Measurements from ENCODE around the gene PIR.

The PIR gene

DNA sequence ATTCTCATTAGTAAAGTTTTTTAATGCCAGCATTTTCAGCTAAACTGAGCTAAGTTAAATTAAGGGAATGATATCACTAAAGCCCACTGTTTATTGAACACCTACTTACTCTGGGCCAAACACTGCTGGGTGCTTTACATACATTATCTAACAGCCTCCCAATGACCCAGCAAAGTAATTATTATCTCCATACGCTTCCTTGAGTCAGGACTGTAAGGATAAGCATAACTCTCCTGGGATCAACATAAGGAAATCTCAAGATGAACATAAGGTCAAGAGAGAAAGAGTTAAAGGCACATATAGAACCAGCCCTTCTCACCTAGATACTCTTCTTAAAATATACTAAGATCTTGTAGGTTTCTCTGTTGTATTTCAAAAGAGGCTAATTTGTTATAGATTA lies 21.1 kb upstream of the PIR start:
- H3K27ac ChIP-seq: no peak overlapping the region
- H3K4me3 ChIP-seq: no peak overlapping the region
- no peaks in the 10 kb centered on the region for H3K36me3 ChIP-seq (ENCODE audit: insufficient read depth, low read length)
- no peaks in the 10 kb centered on the region for H3K9me3 ChIP-seq (ENCODE audit: low read depth, low read length)
- no peak overlapping the region for H3K9ac ChIP-seq (ENCODE audit: insufficient read length)
- no peak for TF ChIP-seq EZH2 (IDR thresholded peaks at IDR 0.05)
- TF ChIP-seq FOXP2 (optimal IDR thresholded peaks at IDR 0.05; ENCODE audit: control extremely low read depth, extremely low read length, insufficient read depth): no peak
- TF ChIP-seq POLR2AphosphoS5 (IDR thresholded peaks at IDR 0.05; ENCODE audit: borderline replicate concordance, low read depth, low read length): no peak
- DNase-seq (ENCODE audit: low read depth, low spot score): no peak

DNA sequence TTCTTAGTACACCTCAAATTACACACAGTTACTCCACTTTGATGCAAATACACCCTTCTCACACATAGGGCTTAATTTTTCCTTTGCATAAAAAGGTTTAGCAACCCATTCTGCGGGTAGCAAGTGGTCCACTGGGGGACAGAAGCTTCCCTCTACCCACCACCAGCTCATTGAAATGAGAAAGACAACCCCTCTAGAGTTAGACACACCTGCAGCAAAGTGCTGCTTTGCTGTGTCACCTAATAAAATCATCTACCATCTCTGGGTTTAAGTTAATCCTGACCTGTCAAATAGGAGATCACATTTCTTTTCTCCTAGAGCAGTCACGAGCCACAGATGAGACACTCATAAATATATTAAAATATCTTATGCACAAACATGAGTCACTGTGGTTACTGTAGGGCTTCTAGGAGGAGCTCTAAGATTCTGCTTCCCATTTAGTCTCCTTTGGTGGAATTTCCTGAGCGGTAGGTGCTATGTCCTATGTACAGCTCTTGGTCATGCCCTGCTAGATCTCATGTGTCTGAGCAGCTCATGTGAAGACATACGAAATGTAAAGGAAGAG lies 19.4 kb upstream of the PIR start:
- DNase-seq (ENCODE audit: low read depth, low spot score): no peak
- Histone ChIP-seq H3K4me3 (no peak overlapping the region), H3K9ac (ENCODE audit: insufficient read length) (no peak overlapping the region)

DNA sequence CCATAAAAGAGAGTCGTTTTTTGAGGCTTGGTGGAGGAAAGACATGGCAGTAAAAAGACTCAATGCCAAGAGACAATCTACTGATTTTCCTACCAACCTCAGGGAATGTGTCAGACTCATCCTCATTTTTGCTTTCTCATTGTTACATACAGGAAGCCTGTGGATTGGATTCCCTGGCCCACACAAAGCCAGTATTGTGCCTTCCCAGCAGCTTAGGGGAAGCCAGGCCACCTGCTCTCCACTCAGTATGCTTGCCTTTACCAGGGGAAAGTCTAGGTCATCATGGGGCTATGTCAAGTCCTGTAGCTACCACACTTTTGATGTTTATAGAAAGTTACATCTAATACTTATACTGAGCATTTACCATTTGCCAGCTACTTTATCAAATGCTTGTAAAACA lies 18.4 kb upstream of the PIR start:
- no peak for TF ChIP-seq EZH2 (IDR thresholded peaks at IDR 0.05)
- no peak for TF ChIP-seq POLR2AphosphoS5 (IDR thresholded peaks at IDR 0.05; ENCODE audit: borderline replicate concordance, low read depth, low read length)
- no peak for TF ChIP-seq FOXP2 (optimal IDR thresholded peaks at IDR 0.05; ENCODE audit: control extremely low read depth, extremely low read length, insufficient read depth)
- no peaks in the 10 kb centered on the region for H3K36me3 ChIP-seq (ENCODE audit: insufficient read depth, low read length)
- no peak for DNase-seq (ENCODE audit: low read depth, low spot score)
- H3K9me3 ChIP-seq (ENCODE audit: low read depth, low read length): no peaks in the 10 kb centered on the region
- no peak overlapping the region for H3K9ac ChIP-seq (ENCODE audit: insufficient read length)
- H3K27ac ChIP-seq: no peak overlapping the region
- H3K4me3 ChIP-seq: no peak overlapping the region

More for the DNA sequence above, 19.4 kb upstream of the PIR start:
- Histone ChIP-seq H3K27ac (no peak overlapping the region), H3K9me3 (ENCODE audit: low read depth, low read length) (no peaks in the 10 kb centered on the region), H3K36me3 (ENCODE audit: insufficient read depth, low read length) (no peaks in the 10 kb centered on the region)
- TF ChIP-seq FOXP2 (optimal IDR thresholded peaks at IDR 0.05; ENCODE audit: control extremely low read depth, extremely low read length, insufficient read depth) (no peak), POLR2AphosphoS5 (IDR thresholded peaks at IDR 0.05; ENCODE audit: borderline replicate concordance, low read depth, low read length) (no peak), EZH2 (IDR thresholded peaks at IDR 0.05) (no peak)

DNA sequence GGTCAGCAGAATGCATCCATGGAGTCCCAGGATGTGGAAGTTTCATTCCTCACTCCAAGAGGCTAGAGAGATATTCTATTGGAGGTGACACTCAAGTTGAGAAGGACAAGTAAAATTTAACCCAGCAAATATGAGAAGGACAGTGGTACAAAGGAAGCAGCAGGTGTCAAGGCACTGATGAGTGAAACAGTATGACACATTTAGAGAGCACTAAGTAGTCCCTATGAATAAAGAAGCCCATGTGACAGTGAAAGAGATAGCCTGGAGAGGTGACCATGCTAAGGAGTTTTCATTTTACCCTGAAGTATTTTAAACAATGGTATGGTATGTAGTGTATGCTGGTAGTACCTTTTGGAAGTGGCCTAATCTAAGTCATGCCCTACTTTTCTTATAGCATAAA lies 16.7 kb upstream of the PIR start:
- TF ChIP-seq POLR2AphosphoS5 (IDR thresholded peaks at IDR 0.05; ENCODE audit: borderline replicate concordance, low read depth, low read length): no peak
- no peak for TF ChIP-seq FOXP2 (optimal IDR thresholded peaks at IDR 0.05; ENCODE audit: control extremely low read depth, extremely low read length, insufficient read depth)
- no peak for TF ChIP-seq EZH2 (IDR thresholded peaks at IDR 0.05)
- no peaks in the 10 kb centered on the region for H3K9me3 ChIP-seq (ENCODE audit: low read depth, low read length)

DNA sequence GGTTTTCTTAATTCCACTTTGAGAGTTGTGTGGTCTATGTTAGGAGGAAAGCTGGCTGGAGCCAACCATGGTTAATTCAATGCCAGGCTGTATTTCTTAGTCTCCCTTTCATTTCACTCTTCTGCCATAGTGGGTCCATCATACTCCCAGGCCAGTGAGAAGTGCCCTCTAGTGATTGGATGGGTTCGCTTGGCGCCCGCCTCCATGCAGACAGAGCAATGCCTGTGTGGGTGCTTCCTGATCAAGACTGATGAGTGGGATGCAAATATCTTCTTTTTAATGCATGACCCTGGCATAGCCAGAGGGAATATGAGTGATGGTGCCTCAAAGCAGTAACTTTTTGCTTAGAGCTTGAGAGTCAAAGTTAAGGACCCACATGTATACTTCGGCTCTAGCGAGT lies 13.9 kb upstream of the PIR start:
- no peak overlapping the region for H3K27ac ChIP-seq
- no peak for DNase-seq (ENCODE audit: low read depth, low spot score)
- no peak overlapping the region for H3K4me3 ChIP-seq
- no peaks in the 10 kb centered on the region for H3K36me3 ChIP-seq (ENCODE audit: insufficient read depth, low read length)
- H3K9me3 ChIP-seq (ENCODE audit: low read depth, low read length): no peaks in the 10 kb centered on the region
- TF ChIP-seq FOXP2 (optimal IDR thresholded peaks at IDR 0.05; ENCODE audit: control extremely low read depth, extremely low read length, insufficient read depth) (no peak), EZH2 (IDR thresholded peaks at IDR 0.05) (no peak), POLR2AphosphoS5 (IDR thresholded peaks at IDR 0.05; ENCODE audit: borderline replicate concordance, low read depth, low read length) (no peak)
- no peak overlapping the region for H3K9ac ChIP-seq (ENCODE audit: insufficient read length)

More for the DNA sequence above, 16.7 kb upstream of the PIR start:
- Histone ChIP-seq H3K27ac (no peak overlapping the region), H3K9ac (ENCODE audit: insufficient read length) (no peak overlapping the region), H3K4me3 (no peak overlapping the region), H3K36me3 (ENCODE audit: insufficient read depth, low read length) (no peaks in the 10 kb centered on the region)
- DNase-seq (ENCODE audit: low read depth, low spot score): no peak

DNA sequence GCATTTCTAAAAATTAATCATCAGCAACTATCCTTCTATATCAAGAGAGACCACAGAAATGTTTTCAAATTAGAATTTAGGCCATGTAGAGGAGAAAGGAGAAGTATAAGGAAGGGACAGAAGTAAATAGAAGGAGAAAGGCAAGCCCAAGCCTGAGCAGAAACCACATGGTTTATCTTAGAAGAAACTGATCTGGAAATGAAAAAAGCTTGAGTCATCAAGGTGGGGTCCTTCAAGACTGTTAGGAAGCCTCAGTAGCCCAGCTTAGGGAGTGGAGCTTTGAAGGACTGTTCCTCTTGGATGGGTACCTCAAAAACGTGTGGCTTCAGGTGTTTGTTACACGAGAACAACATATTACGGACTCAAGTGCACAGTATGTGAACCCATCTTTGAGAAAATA lies 12.0 kb upstream of the PIR start:
- no peaks in the 10 kb centered on the region for H3K9me3 ChIP-seq (ENCODE audit: low read depth, low read length)
- no peak overlapping the region for H3K4me3 ChIP-seq
- no peak overlapping the region for H3K27ac ChIP-seq
- H3K9ac ChIP-seq (ENCODE audit: insufficient read length): no peak overlapping the region
- H3K36me3 ChIP-seq (ENCODE audit: insufficient read depth, low read length): no peaks in the 10 kb centered on the region
- TF ChIP-seq EZH2 (IDR thresholded peaks at IDR 0.05): no peak
- TF ChIP-seq FOXP2 (optimal IDR thresholded peaks at IDR 0.05; ENCODE audit: control extremely low read depth, extremely low read length, insufficient read depth): no peak
- TF ChIP-seq POLR2AphosphoS5 (IDR thresholded peaks at IDR 0.05; ENCODE audit: borderline replicate concordance, low read depth, low read length): no peak
- no peak for DNase-seq (ENCODE audit: low read depth, low spot score)

DNA sequence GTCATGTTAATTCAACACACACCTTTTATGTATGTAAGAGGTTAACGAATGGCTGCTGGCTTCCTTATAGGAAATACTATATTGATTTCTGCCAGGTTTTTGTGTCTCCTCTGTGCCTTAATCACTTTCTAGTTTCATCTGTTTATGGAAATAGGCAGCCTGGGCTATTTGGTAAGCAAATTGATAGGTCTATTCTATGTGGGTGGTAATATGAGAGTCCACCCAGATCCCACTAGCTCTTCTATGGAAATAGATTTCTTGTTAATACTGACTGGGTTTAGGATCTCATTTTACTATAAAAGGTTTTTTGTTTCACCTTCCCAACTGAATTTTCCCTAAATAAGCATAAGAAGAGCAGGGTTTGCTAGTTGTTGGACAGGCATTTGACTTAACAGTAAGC lies 11.5 kb upstream of the PIR start:
- Histone ChIP-seq H3K9ac (ENCODE audit: insufficient read length) (no peak overlapping the region), H3K4me3 (no peak overlapping the region), H3K9me3 (ENCODE audit: low read depth, low read length) (no peaks in the 10 kb centered on the region), H3K36me3 (ENCODE audit: insufficient read depth, low read length) (no peaks in the 10 kb centered on the region), H3K27ac (no peak overlapping the region)
- DNase-seq (ENCODE audit: low read depth, low spot score): no peak
- TF ChIP-seq POLR2AphosphoS5 (IDR thresholded peaks at IDR 0.05; ENCODE audit: borderline replicate concordance, low read depth, low read length) (no peak), FOXP2 (optimal IDR thresholded peaks at IDR 0.05; ENCODE audit: control extremely low read depth, extremely low read length, insufficient read depth) (no peak), EZH2 (IDR thresholded peaks at IDR 0.05) (no peak)

DNA sequence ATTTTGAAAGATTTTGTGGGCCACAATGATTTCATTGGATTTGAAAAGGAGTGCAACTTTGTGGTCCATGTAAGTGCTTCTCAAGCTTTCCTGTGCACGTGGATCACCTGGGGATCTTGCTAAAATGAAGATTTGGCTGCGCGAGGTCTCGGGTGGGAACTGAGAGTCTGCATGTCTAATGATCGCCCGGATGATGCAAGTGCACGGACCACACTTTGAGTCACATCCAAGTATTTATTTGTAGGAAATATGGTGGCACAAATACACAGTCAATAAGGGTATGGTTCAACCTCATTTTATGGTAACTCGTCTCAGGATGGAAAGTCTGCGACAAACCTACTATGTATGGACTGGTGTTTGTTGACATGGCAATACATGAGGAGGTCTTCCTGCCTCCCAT lies 8.4 kb upstream of the PIR start:
- no peaks in the 10 kb centered on the region for H3K36me3 ChIP-seq (ENCODE audit: insufficient read depth, low read length)
- no peak overlapping the region for H3K4me3 ChIP-seq
- no peak overlapping the region for H3K9ac ChIP-seq (ENCODE audit: insufficient read length)
- no peak for DNase-seq (ENCODE audit: low read depth, low spot score)
- no peak overlapping the region for H3K27ac ChIP-seq
- TF ChIP-seq FOXP2 (optimal IDR thresholded peaks at IDR 0.05; ENCODE audit: control extremely low read depth, extremely low read length, insufficient read depth) (no peak), POLR2AphosphoS5 (IDR thresholded peaks at IDR 0.05; ENCODE audit: borderline replicate concordance, low read depth, low read length) (no peak), EZH2 (IDR thresholded peaks at IDR 0.05) (no peak)
- no peaks in the 10 kb centered on the region for H3K9me3 ChIP-seq (ENCODE audit: low read depth, low read length)

DNA sequence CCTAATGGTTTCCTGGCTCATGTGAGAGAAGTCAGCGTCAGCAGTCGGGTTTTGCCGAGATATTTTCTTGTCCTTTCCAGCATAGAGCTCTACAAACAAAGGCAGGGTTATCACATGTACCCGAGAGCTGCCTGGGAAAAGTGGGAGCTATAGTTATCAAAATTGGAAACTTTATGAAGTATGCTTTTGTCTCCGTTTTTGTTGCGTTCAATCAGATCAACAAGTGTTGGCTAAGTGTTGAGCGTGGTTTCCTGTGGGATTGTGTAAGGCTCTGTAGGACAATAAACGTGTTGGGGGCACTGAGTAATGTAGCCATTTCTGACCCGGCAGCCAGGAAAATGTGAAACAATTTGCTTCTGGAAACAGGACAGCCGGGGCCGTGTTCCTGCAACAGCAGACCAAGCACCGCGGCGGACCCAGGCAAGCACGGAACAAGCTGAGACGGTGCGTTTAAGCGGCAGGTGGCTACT lies 7.4 kb upstream of the PIR start, which contains the start of gene BMX:
BMX (plus strand) TSS at position 311 of the 470 bp plus-strand sequence. CDS start 7,547 bp downstream, outside the sequence.
- no peak for DNase-seq (ENCODE audit: low read depth, low spot score)
- Histone ChIP-seq H3K36me3 (ENCODE audit: insufficient read depth, low read length) (no peaks in the 10 kb centered on the region), H3K9ac (ENCODE audit: insufficient read length) (no peak within 1 kb of the TSS), H3K4me3 (no peak within 1 kb of the TSS), H3K27ac (no peak within 1 kb of the TSS), H3K9me3 (ENCODE audit: low read depth, low read length) (no peaks in the 10 kb centered on the region)
- no peak for TF ChIP-seq EZH2 (IDR thresholded peaks at IDR 0.05)
- no peak for TF ChIP-seq FOXP2 (optimal IDR thresholded peaks at IDR 0.05; ENCODE audit: control extremely low read depth, extremely low read length, insufficient read depth)
- TF ChIP-seq POLR2AphosphoS5 (IDR thresholded peaks at IDR 0.05; ENCODE audit: borderline replicate concordance, low read depth, low read length): no peak
